ENCODE results near the gene TCEAL5.
"Not testable (repeated sequence)": the region's sequence is repeated elsewhere in the genome, so short reads cannot be mapped to it uniquely, and the experiment has no call there.

Gene TCEAL5

DNA sequence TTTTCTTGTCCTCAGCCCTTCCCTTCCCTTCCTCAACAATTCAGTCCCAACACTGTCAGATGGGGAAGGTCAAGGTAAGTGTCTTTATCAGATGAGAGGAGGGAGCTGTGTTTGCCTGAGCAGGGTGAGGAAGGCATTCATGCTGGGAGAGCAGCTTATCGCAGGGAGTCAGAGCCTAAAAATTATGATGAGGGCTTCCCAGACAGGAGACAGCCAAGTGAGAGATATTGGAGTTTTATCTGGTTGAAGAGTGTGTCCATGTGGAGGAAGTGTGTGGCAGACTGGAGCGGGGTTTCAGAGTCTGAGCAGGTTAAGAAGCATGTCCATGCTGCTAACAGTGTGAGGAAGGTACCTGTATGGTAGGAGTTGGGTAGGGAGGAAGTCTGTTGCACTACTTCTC is 43.3 kb downstream of the TCEAL5 start:
- no peak for DNase-seq

- not testable (repeated sequence) for DNase-seq
Measured at GRCh38 chrX:103225918-103226317, 50.6 kb downstream of the TCEAL5 start.
